Measurements from ENCODE around the gene CCDC188. TPM values are rescaled to one million over a fixed set of nuclear protein-coding genes. Genes with fewer than 3 reads are reported as not detected.

The CCDC188 gene
- polyA plus RNA-seq, 1 donor from 2014 or later: not detected

DNA sequence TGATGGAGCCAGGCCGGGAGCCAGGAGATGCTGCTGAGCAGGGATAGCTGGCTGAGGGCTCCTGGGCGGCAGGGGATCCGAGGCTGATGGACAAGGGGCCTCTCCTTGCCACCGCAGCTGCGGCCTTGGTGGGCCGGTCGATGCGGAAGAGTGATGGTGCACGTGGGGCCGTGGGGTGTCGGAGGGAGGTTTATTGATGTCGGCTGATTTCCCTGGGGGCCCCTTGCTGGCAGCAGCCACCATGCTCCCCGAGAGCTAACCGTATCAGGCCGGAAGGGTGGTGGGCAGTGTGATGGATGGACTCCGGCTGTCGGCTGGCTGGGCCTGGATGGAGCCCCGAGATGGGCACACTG, 31.0 kb upstream of the CCDC188 start:
- no peaks in the 10 kb centered on the region for H4K20me1 ChIP-seq (ENCODE audit: insufficient read depth)
- no peaks in the 10 kb centered on the region for H3K36me3 ChIP-seq (ENCODE audit: insufficient read depth, low read length)
- no peaks in the 10 kb centered on the region for H3K9me2 ChIP-seq (ENCODE audit: insufficient read depth, low read length)
- TF ChIP-seq, protein P1, sequence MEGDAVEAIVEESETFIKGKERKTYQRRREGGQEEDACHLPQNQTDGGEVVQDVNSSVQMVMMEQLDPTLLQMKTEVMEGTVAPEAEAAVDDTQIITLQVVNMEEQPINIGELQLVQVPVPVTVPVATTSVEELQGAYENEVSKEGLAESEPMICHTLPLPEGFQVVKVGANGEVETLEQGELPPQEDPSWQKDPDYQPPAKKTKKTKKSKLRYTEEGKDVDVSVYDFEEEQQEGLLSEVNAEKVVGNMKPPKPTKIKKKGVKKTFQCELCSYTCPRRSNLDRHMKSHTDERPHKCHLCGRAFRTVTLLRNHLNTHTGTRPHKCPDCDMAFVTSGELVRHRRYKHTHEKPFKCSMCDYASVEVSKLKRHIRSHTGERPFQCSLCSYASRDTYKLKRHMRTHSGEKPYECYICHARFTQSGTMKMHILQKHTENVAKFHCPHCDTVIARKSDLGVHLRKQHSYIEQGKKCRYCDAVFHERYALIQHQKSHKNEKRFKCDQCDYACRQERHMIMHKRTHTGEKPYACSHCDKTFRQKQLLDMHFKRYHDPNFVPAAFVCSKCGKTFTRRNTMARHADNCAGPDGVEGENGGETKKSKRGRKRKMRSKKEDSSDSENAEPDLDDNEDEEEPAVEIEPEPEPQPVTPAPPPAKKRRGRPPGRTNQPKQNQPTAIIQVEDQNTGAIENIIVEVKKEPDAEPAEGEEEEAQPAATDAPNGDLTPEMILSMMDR (IDR thresholded peaks at IDR 0.05; ENCODE audit: poor library complexity, severe bottlenecking): no peak
- TF ChIP-seq SMC3 (conservative IDR thresholded peaks at IDR 0.05; ENCODE audit: poor library complexity): no peak
- TF ChIP-seq MXI1 (conservative IDR thresholded peaks at IDR 0.05; ENCODE audit: poor library complexity, severe bottlenecking): no peak
- TF ChIP-seq TAF1 (IDR thresholded peaks at IDR 0.05; ENCODE audit: low read depth): no peak
- TF ChIP-seq, protein P2, sequence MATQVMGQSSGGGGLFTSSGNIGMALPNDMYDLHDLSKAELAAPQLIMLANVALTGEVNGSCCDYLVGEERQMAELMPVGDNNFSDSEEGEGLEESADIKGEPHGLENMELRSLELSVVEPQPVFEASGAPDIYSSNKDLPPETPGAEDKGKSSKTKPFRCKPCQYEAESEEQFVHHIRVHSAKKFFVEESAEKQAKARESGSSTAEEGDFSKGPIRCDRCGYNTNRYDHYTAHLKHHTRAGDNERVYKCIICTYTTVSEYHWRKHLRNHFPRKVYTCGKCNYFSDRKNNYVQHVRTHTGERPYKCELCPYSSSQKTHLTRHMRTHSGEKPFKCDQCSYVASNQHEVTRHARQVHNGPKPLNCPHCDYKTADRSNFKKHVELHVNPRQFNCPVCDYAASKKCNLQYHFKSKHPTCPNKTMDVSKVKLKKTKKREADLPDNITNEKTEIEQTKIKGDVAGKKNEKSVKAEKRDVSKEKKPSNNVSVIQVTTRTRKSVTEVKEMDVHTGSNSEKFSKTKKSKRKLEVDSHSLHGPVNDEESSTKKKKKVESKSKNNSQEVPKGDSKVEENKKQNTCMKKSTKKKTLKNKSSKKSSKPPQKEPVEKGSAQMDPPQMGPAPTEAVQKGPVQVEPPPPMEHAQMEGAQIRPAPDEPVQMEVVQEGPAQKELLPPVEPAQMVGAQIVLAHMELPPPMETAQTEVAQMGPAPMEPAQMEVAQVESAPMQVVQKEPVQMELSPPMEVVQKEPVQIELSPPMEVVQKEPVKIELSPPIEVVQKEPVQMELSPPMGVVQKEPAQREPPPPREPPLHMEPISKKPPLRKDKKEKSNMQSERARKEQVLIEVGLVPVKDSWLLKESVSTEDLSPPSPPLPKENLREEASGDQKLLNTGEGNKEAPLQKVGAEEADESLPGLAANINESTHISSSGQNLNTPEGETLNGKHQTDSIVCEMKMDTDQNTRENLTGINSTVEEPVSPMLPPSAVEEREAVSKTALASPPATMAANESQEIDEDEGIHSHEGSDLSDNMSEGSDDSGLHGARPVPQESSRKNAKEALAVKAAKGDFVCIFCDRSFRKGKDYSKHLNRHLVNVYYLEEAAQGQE (IDR thresholded peaks at IDR 0.05; ENCODE audit: borderline replicate concordance): no peak
- no peak for TF ChIP-seq RAD21 (conservative IDR thresholded peaks at IDR 0.05)
- TF ChIP-seq EP300 (conservative IDR thresholded peaks at IDR 0.05; ENCODE audit: poor library complexity, severe bottlenecking): no peak
- TF ChIP-seq POLR2AphosphoS5 (IDR thresholded peaks at IDR 0.05): no peak
- TF ChIP-seq EZH2 (IDR thresholded peaks at IDR 0.05; ENCODE audit: borderline replicate concordance, insufficient read depth, low read length, poor library complexity, severe bottlenecking): no peak
- H3K4me3 ChIP-seq (ENCODE audit: low read length): no peak overlapping the region
- H3K9me3 ChIP-seq (ENCODE audit: low read length): no peaks in the 10 kb centered on the region
- no peaks in the 10 kb centered on the region for H3F3A ChIP-seq (ENCODE audit: insufficient read depth, low read length, poor library complexity, severe bottlenecking)
- no peak overlapping the region for H2AFZ ChIP-seq (ENCODE audit: low read depth, low read length)
- H3K9ac ChIP-seq (ENCODE audit: low read length): no peak overlapping the region
- no peak overlapping the region for H3K27ac ChIP-seq (ENCODE audit: low read length)
- H3K4me2 ChIP-seq (ENCODE audit: low read length): no peak overlapping the region
- no peaks in the 10 kb centered on the region for H3K27me3 ChIP-seq (ENCODE audit: insufficient read depth, low read depth, low read length)
- no peaks in the 10 kb centered on the region for H3K79me2 ChIP-seq (replicated peaks; ENCODE audit: insufficient read depth, low read length)

DNA sequence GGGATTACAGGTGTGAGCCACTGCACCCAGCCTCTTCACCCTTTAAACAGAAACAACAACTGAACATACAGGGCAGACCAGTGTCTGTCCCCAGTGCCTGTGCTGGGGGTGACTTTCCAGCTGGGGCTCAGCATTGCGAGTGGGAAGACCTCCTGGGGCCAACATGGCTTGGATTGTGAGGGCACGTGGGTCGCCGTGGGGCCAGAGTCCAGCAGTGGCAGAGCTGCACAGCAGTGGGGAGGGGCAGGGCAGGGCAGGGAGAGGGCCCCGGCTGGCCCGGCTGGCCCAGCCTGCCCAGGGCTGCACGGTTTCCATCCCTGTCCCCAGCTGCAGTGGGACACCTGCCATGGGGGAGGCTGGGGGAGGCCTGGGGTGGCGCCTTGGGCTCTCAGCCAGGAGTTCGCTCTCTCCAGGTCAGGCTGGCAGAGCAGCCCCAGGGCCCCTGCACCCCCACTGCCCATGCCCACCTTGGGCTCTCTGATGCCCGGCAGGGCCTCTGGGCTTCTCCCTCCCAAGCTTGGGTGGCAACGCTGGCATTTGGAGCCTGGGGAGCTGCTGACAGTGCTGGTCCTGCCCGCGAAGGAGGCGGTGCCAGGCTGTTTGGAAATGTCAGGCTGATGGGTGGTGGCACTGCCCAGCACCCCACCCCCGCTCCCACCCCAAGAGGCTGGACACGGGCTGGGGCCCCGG, 30.5 kb upstream of the CCDC188 start:
- no peaks in the 10 kb centered on the region for H3K9me2 ChIP-seq (ENCODE audit: insufficient read depth, low read length)
- no peaks in the 10 kb centered on the region for H3K27me3 ChIP-seq (ENCODE audit: insufficient read depth, low read depth, low read length)
- no peaks in the 10 kb centered on the region for H4K20me1 ChIP-seq (ENCODE audit: insufficient read depth)
- no peaks in the 10 kb centered on the region for H3F3A ChIP-seq (ENCODE audit: insufficient read depth, low read length, poor library complexity, severe bottlenecking)
- no peak for TF ChIP-seq EZH2 (IDR thresholded peaks at IDR 0.05; ENCODE audit: borderline replicate concordance, insufficient read depth, low read length, poor library complexity, severe bottlenecking)
- no peak for TF ChIP-seq TAF1 (IDR thresholded peaks at IDR 0.05; ENCODE audit: low read depth)
- TF ChIP-seq, protein P2 (IDR thresholded peaks at IDR 0.05; ENCODE audit: borderline replicate concordance): no peak
- H3K9me3 ChIP-seq (ENCODE audit: low read length): no peaks in the 10 kb centered on the region
- H3K27ac ChIP-seq (ENCODE audit: low read length): no peak overlapping the region
- H3K36me3 ChIP-seq (ENCODE audit: insufficient read depth, low read length): no peaks in the 10 kb centered on the region
- H2AFZ ChIP-seq (ENCODE audit: low read depth, low read length): no peak overlapping the region
- H3K4me2 ChIP-seq (ENCODE audit: low read length): no peak overlapping the region
- no peaks in the 10 kb centered on the region for H3K79me2 ChIP-seq (replicated peaks; ENCODE audit: insufficient read depth, low read length)
- no peak overlapping the region for H3K4me3 ChIP-seq (ENCODE audit: low read length)
- no peak overlapping the region for H3K9ac ChIP-seq (ENCODE audit: low read length)

All from neural cell (in vitro differentiated cells).